Measurements from ENCODE around the gene HECTD4. TPM values are rescaled to one million over a fixed set of nuclear protein-coding genes. Genes with fewer than 3 reads are reported as not detected.

Gene HECTD4, protein sequence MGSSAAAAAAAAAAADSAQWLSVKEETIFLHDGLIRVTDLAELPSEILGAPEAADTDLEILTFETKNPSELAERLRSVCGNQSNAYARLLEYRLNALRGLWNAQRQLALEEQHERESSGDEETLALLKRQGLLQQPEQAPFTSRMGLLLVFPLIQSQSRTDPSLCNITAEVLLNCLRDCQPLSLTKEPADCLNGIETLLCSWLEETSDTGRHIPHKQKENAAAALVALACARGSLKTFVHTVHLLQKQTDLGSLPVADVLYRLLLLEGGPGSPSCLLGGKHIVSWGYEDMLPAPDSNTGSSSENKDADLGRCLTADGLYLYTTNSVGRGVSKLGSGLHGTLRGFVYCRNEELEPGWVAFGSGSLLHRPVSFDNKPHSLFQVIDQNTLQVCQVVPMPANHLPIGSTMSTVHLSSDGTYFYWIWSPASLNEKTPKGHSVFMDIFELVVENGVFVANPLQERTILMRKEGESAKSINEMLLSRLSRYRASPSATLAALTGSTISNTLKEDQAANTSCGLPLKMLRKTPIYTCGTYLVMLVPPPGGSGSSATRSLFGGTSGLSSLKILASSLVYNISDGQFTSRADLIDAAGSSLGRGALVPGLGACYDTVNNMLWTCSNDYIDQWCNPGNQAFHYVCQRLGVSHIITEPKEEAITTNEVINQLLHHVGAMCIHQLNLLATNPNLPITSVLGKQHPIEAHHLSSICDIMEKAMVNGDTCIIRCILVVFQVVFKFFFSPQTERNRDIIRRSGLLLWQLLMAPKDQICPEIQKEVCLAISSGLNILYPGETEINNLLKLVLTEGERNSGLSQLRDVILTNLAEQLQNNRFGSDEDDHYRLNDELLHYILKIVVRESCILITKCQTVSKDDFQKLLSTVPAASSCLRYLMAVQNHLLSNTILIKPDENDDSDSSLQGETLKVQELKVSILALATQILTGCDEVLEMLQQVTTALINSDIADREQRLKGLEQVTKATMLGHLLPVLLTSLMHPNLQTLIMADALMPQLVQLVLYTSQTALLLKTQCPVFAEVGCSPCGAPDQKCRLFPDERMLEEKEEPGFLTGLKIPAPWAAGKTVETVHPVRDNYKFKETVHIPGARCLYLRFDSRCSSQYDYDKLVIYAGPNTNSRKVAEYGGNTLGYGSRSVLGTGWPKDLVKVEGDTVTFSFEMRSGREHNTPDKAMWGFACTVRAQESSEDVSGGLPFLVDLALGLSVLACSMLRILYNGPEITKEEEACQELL (N-terminal part only)
- 27.7 and 27.8 TPM in 2 replicates for total RNA-seq

DNA sequence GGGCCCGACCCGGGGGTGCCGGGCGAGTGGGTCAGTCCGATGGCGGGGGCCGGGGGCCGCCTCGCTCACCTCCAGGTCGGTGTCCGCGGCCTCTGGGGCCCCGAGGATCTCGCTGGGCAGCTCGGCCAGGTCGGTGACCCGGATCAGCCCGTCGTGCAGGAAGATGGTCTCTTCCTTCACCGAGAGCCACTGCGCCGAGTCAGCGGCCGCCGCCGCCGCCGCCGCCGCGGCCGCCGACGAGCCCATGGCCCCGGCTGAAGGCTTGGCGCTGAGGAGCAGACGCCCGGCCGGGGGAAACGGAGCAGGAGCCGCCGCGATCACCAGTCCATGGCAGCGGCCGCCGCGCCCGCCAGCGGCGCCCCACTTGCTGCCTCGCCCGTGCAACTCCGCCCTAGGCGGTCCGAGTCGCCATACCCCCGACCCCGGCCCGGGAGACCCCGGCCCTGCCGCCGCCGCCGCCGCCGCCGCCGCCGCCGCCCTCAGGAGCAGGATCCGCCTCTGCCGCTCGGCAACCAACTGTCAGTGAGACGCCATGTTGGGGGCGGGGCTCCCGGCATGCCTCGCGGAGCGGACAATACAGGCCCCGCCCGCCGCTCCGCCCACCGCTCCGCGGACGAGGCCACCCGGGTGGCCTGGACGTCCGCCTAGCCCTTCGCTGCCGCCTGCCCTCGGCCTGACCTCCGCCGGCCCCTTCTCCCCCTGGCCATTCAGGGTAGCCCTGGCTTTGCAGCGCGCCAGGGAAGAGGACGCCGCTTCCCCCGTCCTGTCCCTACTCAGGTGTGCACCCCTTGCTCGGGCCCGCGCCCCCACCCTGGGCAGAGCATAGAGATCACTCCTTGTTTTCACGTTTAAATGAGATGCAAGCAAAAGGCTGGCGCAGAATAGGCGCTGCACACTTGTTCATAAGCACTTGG, at the start of gene HECTD4:
Gene HECTD4, minus strand, starts transcription at position 549 of the 914 bp plus-strand sequence. Its CDS starts 303 bp downstream, at position 246.

DNA sequence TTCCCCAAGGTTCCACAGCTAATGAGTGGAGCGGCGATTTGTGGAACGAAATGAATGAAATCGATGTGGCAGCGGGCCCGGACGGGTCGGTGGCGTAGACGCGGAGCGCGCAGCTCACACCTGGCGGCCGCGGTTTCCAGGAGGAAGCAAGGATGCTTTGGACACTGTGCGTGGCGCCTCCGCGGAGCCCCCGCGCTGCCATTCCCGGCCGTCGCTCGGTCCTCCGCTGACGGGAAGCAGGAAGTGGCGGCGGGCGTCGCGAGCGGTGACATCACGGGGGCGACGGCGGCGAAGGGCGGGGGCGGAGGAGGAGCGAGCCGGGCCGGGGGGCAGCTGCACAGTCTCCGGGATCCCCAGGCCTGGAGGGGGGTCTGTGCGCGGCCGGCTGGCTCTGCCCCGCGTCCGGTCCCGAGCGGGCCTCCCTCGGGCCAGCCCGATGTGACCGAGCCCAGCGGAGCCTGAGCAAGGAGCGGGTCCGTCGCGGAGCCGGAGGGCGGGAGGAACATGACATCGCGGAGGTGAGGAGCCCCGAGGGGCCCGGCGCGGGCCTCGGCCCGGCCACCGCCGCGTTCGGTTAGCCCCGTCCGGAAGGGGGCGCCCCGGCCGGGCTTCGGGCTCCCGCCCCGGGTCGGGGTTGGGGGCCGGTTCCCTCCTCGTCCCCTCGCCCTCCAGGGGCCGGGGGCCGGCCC, 36.5 kb upstream of the HECTD4 start, which contains the start of gene PTPN11:
Gene PTPN11, plus strand, starts transcription at position 340 of the 689 bp plus-strand sequence. Its CDS starts 165 bp downstream, at position 505.

DNA sequence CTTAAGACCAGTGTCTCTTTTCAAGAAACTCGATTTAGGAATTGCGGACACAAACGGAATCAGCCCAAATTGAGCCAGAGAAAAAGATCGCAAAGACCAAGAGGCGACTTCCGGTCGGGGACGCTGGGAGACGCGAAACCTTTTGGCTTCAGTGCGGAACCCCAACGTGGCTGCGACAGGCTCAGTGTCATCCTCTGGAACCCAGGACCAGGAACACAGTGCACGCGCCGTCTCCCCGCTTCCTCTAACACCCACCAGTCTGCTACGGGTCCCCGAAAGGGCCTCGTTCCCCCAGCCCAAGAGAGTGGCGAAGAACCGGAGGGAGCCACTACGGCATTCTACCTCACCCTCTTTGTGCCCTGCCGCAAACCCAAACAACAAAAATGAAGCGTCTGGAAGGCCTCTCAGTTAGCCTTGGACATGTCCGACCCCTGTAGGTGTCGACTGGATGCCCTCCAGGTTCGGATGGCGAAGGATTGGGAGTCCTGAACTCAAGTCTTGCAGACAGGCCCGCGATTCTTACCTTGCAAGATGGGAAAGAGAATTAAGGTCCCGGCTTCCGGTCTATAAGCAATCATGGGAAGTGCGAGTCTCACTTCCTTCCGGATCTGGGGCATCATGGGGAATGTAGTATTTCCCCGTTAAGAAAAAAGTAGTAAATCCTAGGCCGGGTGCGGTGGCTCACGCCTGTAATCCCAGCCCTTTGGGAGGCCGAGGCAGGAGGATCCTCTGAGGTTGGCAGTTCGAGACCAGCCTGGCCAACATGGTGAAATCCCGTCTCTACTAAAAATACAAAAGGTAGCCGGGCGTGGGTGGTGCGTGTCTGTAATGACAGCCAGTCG, 27.1 kb upstream of the HECTD4 start, which contains the start of gene RPL6:
Gene RPL6, minus strand, starts transcription at position 542 of the 842 bp plus-strand sequence. CDS start 949 bp downstream, outside the sequence.

DNA sequence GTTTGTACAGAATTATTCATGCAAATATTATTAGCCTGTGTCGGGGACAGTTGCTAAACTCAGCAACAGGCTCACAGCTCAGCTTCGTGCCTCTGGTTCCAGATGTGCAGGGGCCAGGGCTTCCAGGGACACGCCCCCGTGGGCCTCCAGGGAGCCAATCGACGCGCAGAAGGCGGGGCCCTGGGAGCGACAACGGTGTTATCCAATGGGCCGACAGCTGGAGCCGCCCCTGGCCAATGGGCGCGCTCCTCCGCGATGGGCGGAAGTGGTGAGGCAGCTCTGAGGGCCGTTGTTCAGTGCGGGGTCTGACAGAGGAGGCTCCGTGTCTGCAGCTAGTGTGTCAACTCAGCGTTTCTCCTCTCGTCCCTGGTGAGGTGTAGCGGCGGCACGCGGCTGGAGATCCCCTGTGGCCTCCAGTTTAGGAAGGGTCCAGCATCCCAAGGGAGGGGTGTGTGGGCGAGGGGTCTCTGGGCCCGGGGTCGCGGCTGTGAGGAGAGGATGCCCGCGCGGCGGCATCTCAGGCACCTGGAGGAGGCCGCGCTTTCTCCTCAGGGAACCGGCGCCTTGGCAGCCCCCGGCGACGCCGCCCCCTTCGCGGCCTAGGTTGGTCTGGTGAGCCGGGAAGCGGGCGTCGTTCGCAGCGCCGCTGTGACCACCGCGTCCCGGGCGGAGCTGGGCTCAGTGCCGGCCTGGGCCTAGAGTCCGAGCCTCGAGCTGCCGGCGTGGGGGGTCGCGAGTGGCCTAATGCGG, 256.8 kb downstream of the HECTD4 start, which contains the start of gene TRAFD1:
Gene TRAFD1, plus strand, starts transcription at position 311 of the 750 bp plus-strand sequence. CDS start 4,963 bp downstream, outside the sequence.

Small RNA genes lying within 50 kb of the gene (small RNA-seq; reads per million reads assigned to genes)
- not detected for gene RF00019

Other genes starting within 250 kb of the HECTD4 start
- gene RPL6, start 27.2 kb upstream of the HECTD4 start, total RNA-seq, result 1,019 and 1,432 TPM in 2 replicates
- gene PTPN11, start 36.5 kb upstream of the HECTD4 start, total RNA-seq, result 82.6 and 113 TPM in 2 replicates